NCI-H748 (cell line): ENCODE data around the gene PPIA.
A peak's percentile ranks its signal among the peaks of the same experiment; 100 is the strongest.

Source experiments
- DNase-seq: peaks from one replicate; lab custom pipeline; 2025; ENCODE audit not compliant: unreplicated experiment; lab: John Stamatoyannopoulos, UW

Gene PPIA

GRCh38 chr7:44796504-44797328 lies at the start of gene PPIA:
Gene PPIA (plus strand): TSS chr7:44796681. CDS start chr7:44796725, 44 bp downstream.
- peak; percentile 99 for DNase-seq

GRCh38 chr7:44748045-44748947 lies 48.2 kb upstream of the PPIA start, which contains the start of gene ZMIZ2:
Gene ZMIZ2 (plus strand): TSS chr7:44748847. CDS start chr7:44756250, 7,403 bp downstream.
- DNase-seq, result peak; percentile 93

- DNase-seq, result peak; percentile 87
Measured at GRCh38 chr7:44748948-44749731, 47.3 kb upstream of the PPIA start.

- DNase-seq, result no peak
Measured at GRCh38 chr7:44749992-44750391, 46.5 kb upstream of the PPIA start.

- DNase-seq, result no peak
Measured at GRCh38 chr7:44750424-44750823, 46.1 kb upstream of the PPIA start.

- DNase-seq, result no peak
Measured at GRCh38 chr7:44750921-44751571, 45.4 kb upstream of the PPIA start.

- no peak for DNase-seq
Measured at GRCh38 chr7:44752822-44753221, 43.7 kb upstream of the PPIA start.

- DNase-seq, result no peak
Measured at GRCh38 chr7:44754802-44755697, 41.4 kb upstream of the PPIA start.

- no peak for DNase-seq
Measured at GRCh38 chr7:44755698-44756627, 40.5 kb upstream of the PPIA start.

GRCh38 chr7:44756904-44757303 lies 39.6 kb upstream of the PPIA start:
- no peak for DNase-seq

GRCh38 chr7:44757311-44757710 lies 39.2 kb upstream of the PPIA start:
- no peak for DNase-seq

- no peak for DNase-seq
Measured at GRCh38 chr7:44757739-44758138, 38.7 kb upstream of the PPIA start.

- DNase-seq, result no peak
Measured at GRCh38 chr7:44759246-44759645, 37.2 kb upstream of the PPIA start.

- DNase-seq, result no peak
Measured at GRCh38 chr7:44760034-44760580, 36.4 kb upstream of the PPIA start.

- DNase-seq, result no peak
Measured at GRCh38 chr7:44761207-44762161, 35.0 kb upstream of the PPIA start.

- DNase-seq, result no peak
Measured at GRCh38 chr7:44762300-44762699, 34.2 kb upstream of the PPIA start.
